Activated naive CD8-positive, alpha-beta T cell treated with anti-CD3 and anti-CD28 coated beads, Interleukin-2, amount 10 ng/mL, durations not matched to agents 7 days and 5 days (primary cell): ENCODE data around the gene MYO1G. TPM values are rescaled to one million over a fixed set of nuclear protein-coding genes. Genes with fewer than 3 reads are reported as not detected.
"Not testable (repeated sequence)": the region's sequence is repeated elsewhere in the genome, so short reads cannot be mapped to it uniquely, and the experiment has no call there.

Source experiments
- ATAC-seq: fragments of 150-1000 bp; cut with Tn5 transposase; one replicate; pipeline ENCODE4 v1.10.0; 2021; ENCODE audit warnings: low read depth, moderate library complexity
- POLR2A ChIA-PET: fragments of 350-600 bp; sonication (Branson Sonifier 250); formaldehyde crosslinking; loops from one replicate; lab custom pipeline; 2021; ENCODE audit warnings: antibody characterized with exemption; lab: Charles Lee
- DNase-seq: peaks from one replicate; pipeline ENCODE4 v3.0.0; 2021
- H3K27ac Mint-ChIP-seq: one replicate; pipeline ENCODE4 v1.8.0; 2022; ENCODE audit warnings: mild to moderate bottlenecking, mixed read lengths
- H3K27me3 Mint-ChIP-seq: one replicate; pipeline ENCODE4 v1.8.0; 2022; ENCODE audit warnings: mild to moderate bottlenecking, moderate library complexity, mixed read lengths
- H3K36me3 Mint-ChIP-seq: one replicate; pipeline ENCODE4 v1.8.0; 2021; ENCODE audit warnings: mild to moderate bottlenecking, mixed read lengths
- H3K4me1 Mint-ChIP-seq: one replicate; pipeline ENCODE4 v1.8.0; 2021; ENCODE audit warnings: mixed read lengths
- H3K4me3 Mint-ChIP-seq: one replicate; pipeline ENCODE4 v1.8.0; 2022; ENCODE audit warnings: mild to moderate bottlenecking, moderate library complexity, mixed read lengths
- H3K9me3 Mint-ChIP-seq: one replicate; pipeline ENCODE4 v1.8.0; 2021; ENCODE audit warnings: mixed read lengths
- total RNA-seq, 2 experiments: library from RNA; stranded (reverse); gene quantifications; one replicate each; pipeline ENCODE4 v1.2.3, GENCODE V29; 2021

MYO1G gene
- total RNA-seq, result 100 to 1,000 TPM; 382 to 403 TPM

DNA sequence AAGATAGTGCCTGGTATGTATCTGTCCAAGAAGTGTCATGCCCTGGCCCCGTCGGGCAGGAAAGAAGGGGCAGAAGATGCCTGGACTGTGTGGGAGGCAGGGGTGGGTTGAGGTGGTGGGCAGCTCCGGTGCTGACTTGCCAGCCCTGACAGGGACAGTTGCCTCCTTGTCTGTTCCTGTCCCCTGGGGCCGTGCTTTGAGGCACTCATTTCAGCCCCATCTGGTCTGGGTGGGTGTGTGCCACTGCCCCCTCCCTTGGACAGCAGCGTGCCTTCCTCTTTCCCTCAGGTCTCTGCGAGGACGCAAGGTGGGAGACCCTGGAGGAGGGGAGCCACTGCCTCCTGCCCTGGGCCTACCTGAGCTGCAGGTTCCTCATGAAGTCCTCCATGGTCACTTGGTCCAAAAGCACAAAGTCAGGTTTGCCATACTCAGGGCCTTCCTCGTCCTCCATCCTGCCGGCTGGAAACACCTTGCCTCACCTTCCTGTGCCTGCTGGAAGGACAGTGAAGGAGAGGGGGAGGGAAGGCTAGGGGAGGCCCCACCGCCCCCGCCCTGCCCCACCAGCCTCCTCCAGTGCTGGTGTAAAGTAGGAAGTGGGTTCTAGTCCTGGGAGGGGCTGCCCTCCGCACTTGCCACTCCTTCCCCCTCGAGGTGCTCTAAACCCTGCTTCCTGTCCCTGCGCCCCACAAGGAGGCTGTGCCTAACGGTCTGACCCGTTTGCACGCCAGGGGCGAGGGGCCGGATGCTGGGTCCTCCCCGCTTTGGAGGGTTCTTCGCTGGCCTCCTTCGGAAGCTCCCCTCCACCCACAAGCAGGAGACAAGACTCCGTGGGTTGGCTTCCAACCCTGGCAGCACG lies at the start of gene MYO1G:
Gene MYO1G (minus strand): TSS at position 505 of the 856 bp plus-strand sequence. CDS start 54 bp downstream, at position 451.
- ATAC-seq (peak; percentile 83), DNase-seq (peak; percentile 87)
- H3K4me1 Mint-ChIP-seq, result peaks cover 48% of the 10 kb centered on the region
- H3K36me3 Mint-ChIP-seq, result peaks cover 47% of the 10 kb centered on the region
- H3K27ac Mint-ChIP-seq, result peak within 1 kb of the TSS; percentile 93
- no peaks in the 10 kb centered on the region for H3K9me3 Mint-ChIP-seq
- H3K4me3 Mint-ChIP-seq, result peak within 1 kb of the TSS; percentile 94
- POLR2A ChIA-PET, result interaction anchor here (0.6 to 14.8 kb wide), 25 partner anchors 8 to 897 kb away, joined by 3 to 202 read pairs (median 5); partner anchors contain the start of genes CCM2, H2AZ2, PURB and TBRG4
- no peaks in the 10 kb centered on the region for H3K27me3 Mint-ChIP-seq

DNA sequence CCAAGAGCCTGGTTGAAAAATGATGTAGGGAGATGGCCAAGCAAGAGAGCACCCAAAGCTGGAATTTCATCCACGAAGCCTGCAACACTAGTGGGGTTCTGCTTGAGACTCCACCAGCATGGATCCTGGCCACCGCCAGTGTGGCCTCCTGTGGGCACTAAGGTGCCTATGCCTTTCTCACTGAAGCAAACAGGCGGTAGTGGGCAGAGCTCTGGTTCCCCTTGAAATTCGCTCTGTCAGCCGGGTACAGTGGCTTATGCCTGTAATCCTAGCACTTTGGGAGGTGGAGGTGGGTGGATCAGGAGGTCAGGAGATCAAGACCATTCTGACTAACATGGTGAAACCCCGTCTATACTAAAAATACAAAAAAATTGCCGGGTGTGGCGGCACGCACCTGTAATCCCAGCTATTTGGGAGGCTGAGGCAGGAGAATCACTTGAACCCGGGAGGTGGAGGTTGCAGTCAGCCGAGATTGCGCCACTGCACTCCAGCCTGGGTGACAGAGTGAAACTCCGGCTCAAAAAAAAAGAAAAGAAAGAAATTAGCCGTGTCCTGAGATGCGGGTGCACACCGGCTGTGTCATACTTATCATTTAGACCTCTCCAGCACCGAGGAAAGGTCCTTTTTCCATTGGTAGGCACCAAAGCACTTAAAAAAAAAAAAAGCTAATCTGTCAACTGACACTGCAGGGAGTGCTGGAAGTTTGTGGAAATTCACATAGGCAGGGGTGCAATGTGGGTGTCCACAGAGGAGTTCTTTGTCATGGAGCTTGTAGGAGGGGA lies 49.5 kb upstream of the MYO1G start:
- Mint-ChIP-seq H3K27ac (peak overlapping the region; percentile 86), H3K4me3 (peak overlapping the region; percentile 86), H3K9me3 (peaks cover 1% of the 10 kb centered on the region), H3K36me3 (peaks cover 71% of the 10 kb centered on the region), H3K27me3 (no peaks in the 10 kb centered on the region), H3K4me1 (peaks cover 66% of the 10 kb centered on the region)
- no peak for DNase-seq
- POLR2A ChIA-PET, result interaction anchor here (0.7 to 5.0 kb wide), 15 partner anchors 8 to 446 kb away, joined by 3 to 80 read pairs (median 6); partner anchors contain the start of genes CCM2, H2AZ2, MYO1G and NACAD
- peak; percentile 10 for ATAC-seq

DNA sequence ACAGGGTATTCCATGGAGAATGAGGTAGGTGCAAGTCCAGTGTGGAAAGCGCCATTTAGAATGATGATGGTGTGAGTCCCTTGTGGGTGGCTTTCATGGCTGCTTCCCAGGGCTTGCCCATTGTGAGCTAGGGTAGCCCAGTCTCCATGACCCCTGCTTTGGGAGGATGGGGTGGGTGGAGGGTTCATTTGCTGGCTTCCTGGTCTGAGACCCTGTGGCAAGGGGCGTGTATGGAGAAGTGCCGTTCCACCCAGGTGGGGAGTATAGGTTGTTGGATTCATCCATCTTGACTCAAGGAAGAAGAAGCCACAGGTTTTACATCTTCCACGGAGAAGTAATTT lies 48.9 kb upstream of the MYO1G start:
- DNase-seq, result no peak
- Mint-ChIP-seq H3K9me3 (peaks cover 1% of the 10 kb centered on the region), H3K4me3 (peak overlapping the region; percentile 86), H3K36me3 (peaks cover 67% of the 10 kb centered on the region), H3K4me1 (peaks cover 60% of the 10 kb centered on the region), H3K27ac (peak overlapping the region; percentile 86), H3K27me3 (no peaks in the 10 kb centered on the region)
- ATAC-seq, result peak; percentile 30
- POLR2A ChIA-PET, result interaction anchor here (1.0 to 5.0 kb wide), 18 partner anchors 9 to 446 kb away, joined by 3 to 80 read pairs (median 6); partner anchors contain the start of genes CCM2, H2AZ2, MYO1G and PURB

DNA sequence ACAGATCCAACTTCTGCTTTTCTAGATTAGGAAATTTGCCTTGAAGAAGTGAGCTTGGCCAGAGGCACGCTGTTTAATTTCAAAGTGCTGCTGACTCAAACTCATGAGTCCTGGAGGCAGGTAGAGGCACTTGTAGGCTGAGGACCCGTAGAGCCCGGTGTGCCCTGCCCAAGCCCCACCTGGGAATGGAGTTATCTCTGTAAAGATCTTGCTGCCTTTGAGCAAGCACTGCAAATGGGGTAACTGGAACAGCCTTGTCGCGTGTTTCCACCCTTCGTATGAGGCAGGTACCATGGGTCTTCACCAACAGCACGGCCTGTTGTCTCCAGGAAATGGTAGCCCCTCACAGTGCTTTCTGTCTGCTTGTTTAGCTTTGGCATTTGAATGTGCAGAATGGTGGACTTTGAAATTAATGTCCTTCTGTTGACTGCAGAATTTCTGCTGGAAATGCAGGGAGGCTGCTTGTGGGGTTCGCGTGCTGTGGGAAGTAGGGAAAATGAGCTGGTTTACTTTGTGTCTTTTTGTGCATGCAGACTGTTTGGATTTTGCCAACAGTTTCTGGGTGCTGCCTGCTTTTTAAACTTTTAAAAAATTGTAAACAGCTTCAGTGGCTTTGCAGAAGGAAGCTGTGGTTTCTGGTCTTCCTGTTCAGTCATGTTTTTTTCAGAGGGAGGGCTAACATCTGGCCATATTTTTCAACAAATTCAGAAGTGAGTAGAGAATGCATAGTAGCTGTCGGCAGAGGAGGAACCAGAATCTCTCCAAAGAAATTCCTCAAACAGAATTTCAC lies 48.4 kb upstream of the MYO1G start:
- DNase-seq (peak; percentile 56), ATAC-seq (peak; percentile 62)
- Mint-ChIP-seq H3K4me3 (peak overlapping the region; percentile 86), H3K36me3 (peaks cover 62% of the 10 kb centered on the region), H3K27ac (peak overlapping the region; percentile 86), H3K27me3 (no peaks in the 10 kb centered on the region), H3K9me3 (peaks cover 1% of the 10 kb centered on the region), H3K4me1 (peaks cover 54% of the 10 kb centered on the region)
- POLR2A ChIA-PET, result interaction anchor here (0.7 to 5.0 kb wide), 19 partner anchors 9 to 645 kb away, joined by 3 to 80 read pairs (median 5); partner anchors contain the start of genes CCM2, H2AZ2, MYO1G and PURB

DNA sequence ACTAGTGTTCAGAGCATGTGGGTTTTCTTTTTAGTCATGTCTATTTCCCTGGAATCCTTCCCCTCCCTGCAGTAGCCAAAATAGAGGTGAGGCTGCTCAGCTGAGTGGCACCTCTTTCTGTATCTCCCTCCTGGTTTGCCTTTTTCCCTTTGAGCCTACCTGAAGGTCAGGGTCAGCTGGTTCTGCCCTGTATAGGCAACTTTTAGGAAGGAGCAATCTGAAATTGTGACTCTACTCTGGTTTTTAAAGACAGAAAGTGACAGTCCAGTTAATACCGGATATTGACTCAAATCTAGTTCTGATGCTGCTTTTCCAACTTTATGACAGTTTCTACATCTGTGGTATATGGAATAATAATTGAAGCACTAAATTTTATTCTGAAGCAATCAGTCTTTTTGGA lies 47.2 kb upstream of the MYO1G start:
- H3K4me1 Mint-ChIP-seq, result peaks cover 54% of the 10 kb centered on the region
- ATAC-seq (no peak), DNase-seq (no peak)
- peaks cover 59% of the 10 kb centered on the region for H3K36me3 Mint-ChIP-seq
- no peaks in the 10 kb centered on the region for H3K27me3 Mint-ChIP-seq
- POLR2A ChIA-PET, result interaction anchor here (0.9 to 5.0 kb wide), 4 partner anchors 19 to 46 kb away, joined by 3 to 80 read pairs (median 4); partner anchors contain the start of gene MYO1G
- H3K4me3 Mint-ChIP-seq, result peak overlapping the region; percentile 53
- H3K27ac Mint-ChIP-seq, result peak overlapping the region; percentile 56
- peaks cover 1% of the 10 kb centered on the region for H3K9me3 Mint-ChIP-seq

GRCh38 chr7:45025473-45025872 lies 46.7 kb upstream of the MYO1G start:
- Mint-ChIP-seq H3K4me3 (peak overlapping the region; percentile 53), H3K4me1 (peaks cover 57% of the 10 kb centered on the region), H3K27ac (peak overlapping the region; percentile 56), H3K36me3 (peaks cover 62% of the 10 kb centered on the region)
- not testable (repeated sequence) for H3K9me3 Mint-ChIP-seq, H3K27me3 Mint-ChIP-seq, DNase-seq, ATAC-seq
- POLR2A ChIA-PET, result interaction anchor here (0.9 to 5.0 kb wide), 4 partner anchors 18 to 46 kb away, joined by 3 to 80 read pairs (median 4); partner anchors contain the start of gene MYO1G

- DNase-seq (no peak), ATAC-seq (no peak)
- H3K4me1 Mint-ChIP-seq, result peaks cover 48% of the 10 kb centered on the region
- H3K9me3 Mint-ChIP-seq, result peaks cover 1% of the 10 kb centered on the region
- H3K27me3 Mint-ChIP-seq, result no peaks in the 10 kb centered on the region
- POLR2A ChIA-PET, result interaction anchor here (1.0 kb wide), 1 partner anchor 55 kb away, joined by 5 read pairs; no protein-coding TSS in a partner anchor
- H3K36me3 Mint-ChIP-seq, result peaks cover 52% of the 10 kb centered on the region
- H3K27ac Mint-ChIP-seq, result no peak overlapping the region
- H3K4me3 Mint-ChIP-seq, result no peak overlapping the region
Observed at GRCh38 chr7:45024126-45024744, 45.4 kb upstream of the MYO1G start.

GRCh38 chr7:45021604-45022296 lies 42.9 kb upstream of the MYO1G start:
- no peak for DNase-seq
- POLR2A ChIA-PET, result interaction anchor here (0.7 to 2.7 kb wide), 8 partner anchors 11 to 173 kb away, joined by 3 to 22 read pairs (median 4); partner anchors contain the start of genes H2AZ2 and MYO1G
- H3K4me3 Mint-ChIP-seq, result peak overlapping the region; percentile 18
- ATAC-seq, result peak; percentile 75
- H3K27me3 Mint-ChIP-seq, result no peaks in the 10 kb centered on the region
- peak overlapping the region; percentile 83 for H3K27ac Mint-ChIP-seq
- peaks cover 35% of the 10 kb centered on the region for H3K4me1 Mint-ChIP-seq
- H3K36me3 Mint-ChIP-seq, result peaks cover 40% of the 10 kb centered on the region
- peaks cover 1% of the 10 kb centered on the region for H3K9me3 Mint-ChIP-seq

DNA sequence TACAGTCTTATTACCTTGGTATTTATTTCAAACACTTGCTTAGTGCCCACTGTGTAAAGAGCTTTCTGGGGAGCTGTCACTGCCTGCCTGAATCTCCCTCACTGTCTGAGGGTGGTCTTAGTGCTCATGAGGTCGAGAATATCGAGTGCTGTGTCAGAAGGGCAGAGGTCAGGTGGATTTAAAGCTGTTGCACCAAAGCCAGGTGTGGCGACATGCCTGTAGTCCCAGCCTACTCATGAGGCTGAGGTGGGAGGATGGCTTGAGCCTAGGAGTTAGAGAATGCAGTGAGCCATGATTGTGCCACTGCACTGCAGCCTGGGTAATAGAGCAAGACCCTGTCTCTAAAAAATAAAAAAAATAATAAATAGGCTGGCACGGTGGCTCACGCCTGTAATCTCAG lies 42.1 kb upstream of the MYO1G start:
- H3K4me1 Mint-ChIP-seq, result peaks cover 30% of the 10 kb centered on the region
- POLR2A ChIA-PET, result interaction anchor here (1.1 to 2.7 kb wide), 3 partner anchors 12 to 43 kb away, joined by 4 to 22 read pairs (median 7); no protein-coding TSS in a partner anchor
- H3K36me3 Mint-ChIP-seq, result peaks cover 40% of the 10 kb centered on the region
- H3K4me3 Mint-ChIP-seq, result no peak overlapping the region
- DNase-seq (no peak), ATAC-seq (no peak)
- no peak overlapping the region for H3K27ac Mint-ChIP-seq
- H3K27me3 Mint-ChIP-seq, result no peaks in the 10 kb centered on the region
- peaks cover 1% of the 10 kb centered on the region for H3K9me3 Mint-ChIP-seq

GRCh38 chr7:45017253-45017652 lies 38.4 kb upstream of the MYO1G start:
- POLR2A ChIA-PET, result no interaction called here
- Mint-ChIP-seq H3K27ac (peak overlapping the region; percentile 58), H3K4me3 (no peak overlapping the region), H3K9me3 (no peaks in the 10 kb centered on the region), H3K4me1 (peaks cover 28% of the 10 kb centered on the region), H3K27me3 (no peaks in the 10 kb centered on the region), H3K36me3 (peaks cover 37% of the 10 kb centered on the region)
- no peak for ATAC-seq
- DNase-seq, result no peak

DNA sequence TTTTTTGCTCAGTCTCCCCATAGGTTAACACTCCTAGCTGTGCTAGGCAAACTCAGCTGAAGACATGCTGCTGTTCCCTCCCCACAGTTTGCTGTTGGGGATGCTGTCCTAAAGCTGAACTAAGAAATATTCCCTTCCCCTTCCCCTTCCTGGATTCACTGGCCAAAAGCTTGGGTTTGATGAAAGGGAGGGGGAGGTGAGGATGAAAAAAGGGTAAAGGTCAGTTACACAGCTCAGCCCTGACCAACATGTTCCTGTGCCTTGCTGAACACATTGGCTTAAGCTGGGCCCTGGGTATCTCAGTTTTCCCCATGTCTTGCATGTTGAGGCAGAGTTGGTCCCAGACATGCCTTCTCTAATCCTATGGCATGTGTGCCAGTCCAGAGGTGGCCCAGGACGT lies 36.5 kb upstream of the MYO1G start:
- Mint-ChIP-seq H3K4me3 (no peak overlapping the region), H3K27me3 (no peaks in the 10 kb centered on the region), H3K4me1 (peaks cover 19% of the 10 kb centered on the region), H3K27ac (no peak overlapping the region), H3K9me3 (no peaks in the 10 kb centered on the region), H3K36me3 (peaks cover 39% of the 10 kb centered on the region)
- POLR2A ChIA-PET, result interaction anchor here (0.5 to 1.2 kb wide), 2 partner anchors 14 to 128 kb away, joined by 4 to 6 read pairs; no protein-coding TSS in a partner anchor
- no peak for ATAC-seq
- no peak for DNase-seq
